ENCODE measurements around the gene SPOCK2.

The SPOCK2 gene

GRCh38 chr10:72106154-72106849 is 18.0 kb upstream of the SPOCK2 start:
- H3K4me1 ChIP-seq (ENCODE audit: control insufficient read depth, insufficient read depth, low read length): no peaks in the 10 kb centered on the region
- no peaks in the 10 kb centered on the region for H3K9me3 ChIP-seq (ENCODE audit: control insufficient read depth, insufficient read depth, low read length)
- H3K27me3 ChIP-seq (ENCODE audit: control insufficient read depth, insufficient read depth, low read length): no peaks in the 10 kb centered on the region
- H3K9ac ChIP-seq (ENCODE audit: low read depth, low read length): no peak overlapping the region
- H3K36me3 ChIP-seq (ENCODE audit: control insufficient read depth, insufficient read depth, low read length): no peaks in the 10 kb centered on the region
- H3K4me3 ChIP-seq (ENCODE audit: low read depth, low read length): no peak overlapping the region

- H3K9ac ChIP-seq (ENCODE audit: low read depth, low read length): no peak overlapping the region
- H3K27me3 ChIP-seq (ENCODE audit: control insufficient read depth, insufficient read depth, low read length): no peaks in the 10 kb centered on the region
- no peak overlapping the region for H3K4me3 ChIP-seq (ENCODE audit: low read depth, low read length)
- H3K36me3 ChIP-seq (ENCODE audit: control insufficient read depth, insufficient read depth, low read length): no peaks in the 10 kb centered on the region
- no peaks in the 10 kb centered on the region for H3K9me3 ChIP-seq (ENCODE audit: control insufficient read depth, insufficient read depth, low read length)
- H3K4me1 ChIP-seq (ENCODE audit: control insufficient read depth, insufficient read depth, low read length): no peaks in the 10 kb centered on the region
Measured at GRCh38 chr10:72105710-72106109, 17.4 kb upstream of the SPOCK2 start.

GRCh38 chr10:72105098-72105475 is 16.7 kb upstream of the SPOCK2 start:
- Histone ChIP-seq H3K36me3 (ENCODE audit: control insufficient read depth, insufficient read depth, low read length) (no peaks in the 10 kb centered on the region), H3K9ac (ENCODE audit: low read depth, low read length) (no peak overlapping the region), H3K27me3 (ENCODE audit: control insufficient read depth, insufficient read depth, low read length) (no peaks in the 10 kb centered on the region), H3K4me3 (ENCODE audit: low read depth, low read length) (no peak overlapping the region), H3K9me3 (ENCODE audit: control insufficient read depth, insufficient read depth, low read length) (no peaks in the 10 kb centered on the region), H3K4me1 (ENCODE audit: control insufficient read depth, insufficient read depth, low read length) (no peaks in the 10 kb centered on the region)

GRCh38 chr10:72104472-72105097 is 16.2 kb upstream of the SPOCK2 start:
- Histone ChIP-seq H3K9ac (ENCODE audit: low read depth, low read length) (no peak overlapping the region), H3K4me1 (ENCODE audit: control insufficient read depth, insufficient read depth, low read length) (no peaks in the 10 kb centered on the region), H3K9me3 (ENCODE audit: control insufficient read depth, insufficient read depth, low read length) (no peaks in the 10 kb centered on the region), H3K36me3 (ENCODE audit: control insufficient read depth, insufficient read depth, low read length) (no peaks in the 10 kb centered on the region), H3K27me3 (ENCODE audit: control insufficient read depth, insufficient read depth, low read length) (no peaks in the 10 kb centered on the region), H3K4me3 (ENCODE audit: low read depth, low read length) (no peak overlapping the region)

GRCh38 chr10:72099600-72099921 is 11.2 kb upstream of the SPOCK2 start:
- H3K4me1 ChIP-seq (ENCODE audit: control insufficient read depth, insufficient read depth, low read length): no peaks in the 10 kb centered on the region
- no peak overlapping the region for H3K4me3 ChIP-seq (ENCODE audit: low read depth, low read length)
- H3K9me3 ChIP-seq (ENCODE audit: control insufficient read depth, insufficient read depth, low read length): no peaks in the 10 kb centered on the region
- H3K36me3 ChIP-seq (ENCODE audit: control insufficient read depth, insufficient read depth, low read length): peaks cover 5% of the 10 kb centered on the region
- no peak overlapping the region for H3K9ac ChIP-seq (ENCODE audit: low read depth, low read length)
- H3K27me3 ChIP-seq (ENCODE audit: control insufficient read depth, insufficient read depth, low read length): no peaks in the 10 kb centered on the region

GRCh38 chr10:72098836-72099599 is 10.7 kb upstream of the SPOCK2 start:
- Histone ChIP-seq H3K36me3 (ENCODE audit: control insufficient read depth, insufficient read depth, low read length) (peaks cover 5% of the 10 kb centered on the region), H3K4me3 (ENCODE audit: low read depth, low read length) (no peak overlapping the region), H3K9me3 (ENCODE audit: control insufficient read depth, insufficient read depth, low read length) (no peaks in the 10 kb centered on the region), H3K9ac (ENCODE audit: low read depth, low read length) (no peak overlapping the region), H3K4me1 (ENCODE audit: control insufficient read depth, insufficient read depth, low read length) (no peaks in the 10 kb centered on the region), H3K27me3 (ENCODE audit: control insufficient read depth, insufficient read depth, low read length) (no peaks in the 10 kb centered on the region)

GRCh38 chr10:72098301-72098835 is 10.0 kb upstream of the SPOCK2 start:
- H3K36me3 ChIP-seq (ENCODE audit: control insufficient read depth, insufficient read depth, low read length): peaks cover 5% of the 10 kb centered on the region
- no peak overlapping the region for H3K4me3 ChIP-seq (ENCODE audit: low read depth, low read length)
- H3K4me1 ChIP-seq (ENCODE audit: control insufficient read depth, insufficient read depth, low read length): no peaks in the 10 kb centered on the region
- H3K9ac ChIP-seq (ENCODE audit: low read depth, low read length): no peak overlapping the region
- no peaks in the 10 kb centered on the region for H3K9me3 ChIP-seq (ENCODE audit: control insufficient read depth, insufficient read depth, low read length)
- H3K27me3 ChIP-seq (ENCODE audit: control insufficient read depth, insufficient read depth, low read length): no peaks in the 10 kb centered on the region

GRCh38 chr10:72097448-72098300 is 9.3 kb upstream of the SPOCK2 start:
- Histone ChIP-seq H3K36me3 (ENCODE audit: control insufficient read depth, insufficient read depth, low read length) (peaks cover 5% of the 10 kb centered on the region), H3K9ac (ENCODE audit: low read depth, low read length) (no peak overlapping the region), H3K4me3 (ENCODE audit: low read depth, low read length) (no peak overlapping the region), H3K9me3 (ENCODE audit: control insufficient read depth, insufficient read depth, low read length) (no peaks in the 10 kb centered on the region), H3K4me1 (ENCODE audit: control insufficient read depth, insufficient read depth, low read length) (no peaks in the 10 kb centered on the region), H3K27me3 (ENCODE audit: control insufficient read depth, insufficient read depth, low read length) (no peaks in the 10 kb centered on the region)

- Histone ChIP-seq H3K4me1 (ENCODE audit: control insufficient read depth, insufficient read depth, low read length) (no peaks in the 10 kb centered on the region), H3K4me3 (ENCODE audit: low read depth, low read length) (no peak overlapping the region), H3K9ac (ENCODE audit: low read depth, low read length) (no peak overlapping the region), H3K36me3 (ENCODE audit: control insufficient read depth, insufficient read depth, low read length) (peaks cover 5% of the 10 kb centered on the region), H3K9me3 (ENCODE audit: control insufficient read depth, insufficient read depth, low read length) (no peaks in the 10 kb centered on the region), H3K27me3 (ENCODE audit: control insufficient read depth, insufficient read depth, low read length) (no peaks in the 10 kb centered on the region)
Measured at GRCh38 chr10:72096115-72097000, 8.0 kb upstream of the SPOCK2 start.

GRCh38 chr10:72095195-72095594 is 6.8 kb upstream of the SPOCK2 start:
- Histone ChIP-seq H3K4me3 (ENCODE audit: low read depth, low read length) (no peak overlapping the region), H3K4me1 (ENCODE audit: control insufficient read depth, insufficient read depth, low read length) (peaks cover under 1% of the 10 kb centered on the region)

More at GRCh38 chr10:72095195-72095594, 6.8 kb upstream of the SPOCK2 start:
- Histone ChIP-seq H3K9me3 (ENCODE audit: control insufficient read depth, insufficient read depth, low read length) (no peaks in the 10 kb centered on the region), H3K9ac (ENCODE audit: low read depth, low read length) (no peak overlapping the region), H3K36me3 (ENCODE audit: control insufficient read depth, insufficient read depth, low read length) (peaks cover 5% of the 10 kb centered on the region), H3K27me3 (ENCODE audit: control insufficient read depth, insufficient read depth, low read length) (peaks cover 1% of the 10 kb centered on the region)
